ENCODE data around the gene CCNF. TPM values are rescaled to one million over a fixed set of nuclear protein-coding genes. Genes with fewer than 3 reads are reported as not detected.

Gene CCNF
- total and polyA plus RNA-seq, 10 of the 15 experiments (the other 5 are each of a cell fraction or from before 2014, with no cell fraction given): 4.0 to 63.2 (median 27.5) TPM

- no peak for TF ChIP-seq PRDM15 (CRISPR knock-in tag; IDR thresholded peaks at IDR 0.05)
Measured at GRCh38 chr16:2470234-2470601, 41.0 kb downstream of the CCNF start (continued).

- H3K4me3 ChIP-seq: no peak overlapping the region
- POLR2A ChIA-PET: interaction anchor here (0.6 to 1.4 kb wide), 2 partner anchors 32 to 41 kb away, joined by 4 to 5 read pairs; partner anchors contain the start of gene CCNF
Measured at GRCh38 chr16:2470603-2471015, 41.4 kb downstream of the CCNF start.

More at GRCh38 chr16:2470603-2471015, 41.4 kb downstream of the CCNF start:
- peaks cover 17% of the 10 kb centered on the region for H3K4me1 ChIP-seq (ENCODE audit: control insufficient read depth, insufficient read depth, low read length)
- H3K27me3 ChIP-seq (replicated peaks in 1 of 2; ENCODE audit: control insufficient read depth in 2 of 2, insufficient read depth in 2 of 2, low read length in 1 of 2): peaks cover 0 to 2% of the 10 kb centered on the region in 2 experiments; a peak in 1 of 4 replicates
- no peak overlapping the region for H3K4me2 ChIP-seq (ENCODE audit: control insufficient read depth, insufficient read depth)
- no peak overlapping the region for H3K9ac ChIP-seq (ENCODE audit: control insufficient read depth, insufficient read depth, low read length)
- intact Hi-C loops (cut with micrococcal nuclease; ENCODE audit: unreplicated experiment): no loop called here
- no peaks in the 10 kb centered on the region for H3K9me3 ChIP-seq (replicated peaks; ENCODE audit: control insufficient read depth, insufficient read depth, low read length)
- ATAC-seq (no peak), DNase-seq (ENCODE audit: low read depth, low spot score) (no peak), FAIRE-seq (no peak)
- ChIA-PET SMC1A (ENCODE audit: uncharacterized antibody, unreplicated experiment) (interaction anchor here (0.8 kb wide), 1 partner anchor 40 kb away, joined by 3 read pairs; no protein-coding TSS in a partner anchor), RAD21 (ENCODE audit: unreplicated experiment) (interaction anchor here (1.2 to 3.5 kb wide), 4 partner anchors 11 to 42 kb away, joined by 3 to 17 read pairs (median 6); partner anchors contain the start of gene TEDC2), CTCF (interaction anchor here (1.8 to 2.6 kb wide), 2 partner anchors 16 to 42 kb away, joined by 4 to 20 read pairs; partner anchors contain the start of gene CCNF)
- H3K79me2 ChIP-seq (ENCODE audit: control insufficient read depth, insufficient read depth, low read length): no peaks in the 10 kb centered on the region
- no peak overlapping the region for H3K27ac ChIP-seq (ENCODE audit: control insufficient read depth, insufficient read depth)
- no peak overlapping the region for H2AFZ ChIP-seq (ENCODE audit: control insufficient read depth, low read depth, low read length)
- H3K36me3 ChIP-seq (ENCODE audit: control insufficient read depth in 2 of 2, insufficient read depth in 2 of 2, low read length in 1 of 2): no peaks in the 10 kb centered on the region
- WGBS (ENCODE audit: insufficient coverage, insufficient replicate concordance, low lambda C conversion rate, missing lambda C conversion rate): 15% methylated on average over 9 of the region's 9 CpGs
- in situ Hi-C loops (cut with MboI): no loop called here
- no peak for TF ChIP-seq ASH2L (IDR thresholded peaks at IDR 0.05; ENCODE audit: borderline replicate concordance, low read depth)
- no peak for TF ChIP-seq IKZF2 (IDR thresholded peaks at IDR 0.05)
- TF ChIP-seq MYB (IDR thresholded peaks at IDR 0.05; ENCODE audit: borderline replicate concordance, low read depth, low read length): no peak
- TF ChIP-seq BACH1 (IDR thresholded peaks at IDR 0.05; ENCODE audit: borderline replicate concordance): no peak
- TF ChIP-seq KLF5 (IDR thresholded peaks at IDR 0.05; ENCODE audit: partially characterized antibody): no peak
- no peak for TF ChIP-seq NRF1 (conservative IDR thresholded peaks at IDR 0.05; ENCODE audit: low read depth, low read length)
- no TSS peak for BruUV-seq (replicated peaks)
- H4K20me1 ChIP-seq (ENCODE audit: control insufficient read depth, insufficient read depth): no peaks in the 10 kb centered on the region
